HG02623 (cell line): ENCODE data around the gene FNIP2.
"Not testable (repeated sequence)": the region's sequence is repeated elsewhere in the genome, so short reads cannot be mapped to it uniquely, and the experiment has no call there.

Experiments used
- ATAC-seq: cut with Tn5 transposase; IDR thresholded peaks from one replicate; pipeline ENCODE4 v1.9.1; 2021; ENCODE audit warnings: moderate library complexity; ENCODE audit not compliant: unreplicated experiment

Gene FNIP2

GRCh38 chr4:158788516-158788915, 19.7 kb downstream of the FNIP2 start:
- no peak for ATAC-seq

GRCh38 chr4:158789853-158790252, 21.0 kb downstream of the FNIP2 start:
- ATAC-seq: no peak

- no peak for ATAC-seq
Measured at GRCh38 chr4:158793021-158793420, 24.2 kb downstream of the FNIP2 start.

- not testable (repeated sequence) for ATAC-seq
Measured at GRCh38 chr4:158793430-158793829, 24.6 kb downstream of the FNIP2 start.

GRCh38 chr4:158796370-158797140, 27.7 kb downstream of the FNIP2 start:
- ATAC-seq: no peak

- no peak for ATAC-seq
Measured at GRCh38 chr4:158798062-158798461, 29.2 kb downstream of the FNIP2 start.

- ATAC-seq: no peak
Measured at GRCh38 chr4:158799013-158799770, 30.4 kb downstream of the FNIP2 start.

- ATAC-seq: no peak
Measured at GRCh38 chr4:158799856-158800255, 31.0 kb downstream of the FNIP2 start.

GRCh38 chr4:158801066-158801465, 32.2 kb downstream of the FNIP2 start:
- ATAC-seq: no peak

- no peak for ATAC-seq
Measured at GRCh38 chr4:158801677-158802076, 32.9 kb downstream of the FNIP2 start.

GRCh38 chr4:158802914-158803313, 34.1 kb downstream of the FNIP2 start:
- no peak for ATAC-seq

GRCh38 chr4:158805635-158806471, 37.0 kb downstream of the FNIP2 start:
- ATAC-seq: no peak

- ATAC-seq: no peak
Measured at GRCh38 chr4:158807691-158808090, 38.9 kb downstream of the FNIP2 start.

GRCh38 chr4:158808399-158808798, 39.6 kb downstream of the FNIP2 start:
- no peak for ATAC-seq

GRCh38 chr4:158809208-158809607, 40.4 kb downstream of the FNIP2 start:
- not testable (repeated sequence) for ATAC-seq

- peak; percentile 73 for ATAC-seq
Measured at GRCh38 chr4:158809611-158810486, 41.0 kb downstream of the FNIP2 start.

GRCh38 chr4:158810487-158811215, 41.8 kb downstream of the FNIP2 start:
- ATAC-seq: no peak

- no peak for ATAC-seq
Measured at GRCh38 chr4:158811216-158811540, 42.4 kb downstream of the FNIP2 start.

GRCh38 chr4:158811704-158812103, 42.9 kb downstream of the FNIP2 start:
- no peak for ATAC-seq

GRCh38 chr4:158812133-158812532, 43.3 kb downstream of the FNIP2 start:
- ATAC-seq: no peak
